Neural cell (in vitro differentiated cells): ENCODE measurements around the gene PHACTR3. TPM values are rescaled to one million over a fixed set of nuclear protein-coding genes. Genes with fewer than 3 reads are reported as not detected.

ENCODE experiments used
- H2AFZ ChIP-seq: fragments of 200-600, 300-800 bp; sonication (generic), shearing (Covaris generic); 2 replicates; pipeline ENCODE4 v1.6.0; 2014; ENCODE audit warnings: low read depth, mild to moderate bottlenecking, antibody characterized with exemption, low read length, moderate library complexity
- H3F3A ChIP-seq: fragments of 200-600 bp; shearing (Covaris generic); 2 replicates; pipeline ENCODE4 v1.6.1; 2016; ENCODE audit warnings: mild to moderate bottlenecking, moderate library complexity, mixed read lengths, antibody characterized with exemption, low read length; ENCODE audit not compliant: insufficient read depth, poor library complexity, severe bottlenecking
- H3K27ac ChIP-seq: fragments of 200-600, 300-800 bp; sonication (generic), shearing (Covaris generic); 2 replicates; pipeline ENCODE4 v1.5.1; 2014; ENCODE audit warnings: mild to moderate bottlenecking, low read length, moderate library complexity
- H3K27me3 ChIP-seq: fragments of 300-800, 200-600 bp; sonication (generic), shearing (Covaris generic); 2 replicates; pipeline ENCODE4 v1.6.0; 2014; ENCODE audit warnings: mild to moderate bottlenecking, low read depth, low read length, moderate library complexity; ENCODE audit not compliant: insufficient read depth
- H3K36me3 ChIP-seq: fragments of 300-800, 200-600 bp; sonication (generic), shearing (Covaris generic); 2 replicates; pipeline ENCODE4 v1.5.1; 2014; ENCODE audit warnings: mild to moderate bottlenecking, antibody characterized with exemption, low read length, moderate library complexity; ENCODE audit not compliant: insufficient read depth
- H3K4me2 ChIP-seq: fragments of 300-800, 200-600 bp; sonication (generic), shearing (Covaris generic); 2 replicates; pipeline ENCODE4 v1.6.0; 2014; ENCODE audit warnings: mild to moderate bottlenecking, low read length
- H3K4me3 ChIP-seq: fragments of 300-800, 200-600 bp; sonication (generic), shearing (Covaris generic); 2 replicates; pipeline ENCODE4 v1.5.1; 2014; ENCODE audit warnings: mild to moderate bottlenecking, low read length, moderate library complexity
- H3K79me2 ChIP-seq: fragments of 200-600 bp; shearing (Covaris generic); replicated peaks from 2 replicates; pipeline ENCODE4 v1.6.0; 2014; ENCODE audit warnings: mild to moderate bottlenecking, low read length, moderate library complexity; ENCODE audit not compliant: insufficient read depth
- H3K9ac ChIP-seq: fragments of 300-800, 200-600 bp; sonication (generic), shearing (Covaris generic); 2 replicates; pipeline ENCODE4 v1.6.1; 2016; ENCODE audit warnings: mild to moderate bottlenecking, low read length, mixed read lengths
- H3K9me2 ChIP-seq: fragments of 200-600 bp; shearing (Covaris generic); 2 replicates; pipeline ENCODE4 v1.6.1; 2016; ENCODE audit warnings: mild to moderate bottlenecking, low read length, mixed read lengths; ENCODE audit not compliant: insufficient read depth
- H3K9me3 ChIP-seq: fragments of 200-600, 300-800 bp; sonication (generic), shearing (Covaris generic); 2 replicates; pipeline ENCODE4 v1.6.1; 2016; ENCODE audit warnings: mild to moderate bottlenecking, mixed run types, low read length, moderate library complexity, mixed read lengths
- H4K20me1 ChIP-seq: fragments of 200-600 bp; shearing (Covaris generic); 2 replicates; pipeline ENCODE4 v1.6.1; 2016; ENCODE audit warnings: mild to moderate bottlenecking, mixed run types; ENCODE audit not compliant: insufficient read depth
- EP300 ChIP-seq: fragments of 450-650 bp; conservative IDR thresholded peaks from 2 replicates; pipeline ENCODE4 v1.6.1; 2014; ENCODE audit warnings: antibody characterized with exemption, mild to moderate bottlenecking, moderate library complexity; ENCODE audit not compliant: poor library complexity, severe bottlenecking
- EZH2 ChIP-seq: fragments of 200-600, 300-800 bp; shearing (Covaris generic), sonication (generic); IDR thresholded peaks from 2 replicates; pipeline ENCODE4 v1.6.1; 2014; ENCODE audit warnings: antibody characterized with exemption, low read length, borderline replicate concordance, mild to moderate bottlenecking; ENCODE audit not compliant: insufficient read depth, poor library complexity, severe bottlenecking
- MXI1 ChIP-seq: fragments of 450-650 bp; conservative IDR thresholded peaks from 2 replicates; pipeline ENCODE4 v1.6.1; 2014; ENCODE audit warnings: antibody characterized with exemption, mild to moderate bottlenecking; ENCODE audit not compliant: poor library complexity, severe bottlenecking
- POLR2AphosphoS5 ChIP-seq: IDR thresholded peaks from 2 replicates; pipeline ENCODE4 v1.6.1; 2012
- RAD21 ChIP-seq: fragments of 450-650 bp; conservative IDR thresholded peaks from 2 replicates; pipeline ENCODE4 v1.6.1; 2014; ENCODE audit warnings: antibody characterized with exemption, mild to moderate bottlenecking, moderate library complexity
- SMC3 ChIP-seq: fragments of 450-650 bp; conservative IDR thresholded peaks from 2 replicates; pipeline ENCODE4 v1.6.1; 2014; ENCODE audit warnings: antibody characterized with exemption, mild to moderate bottlenecking, moderate library complexity; ENCODE audit not compliant: poor library complexity
- TAF1 ChIP-seq: IDR thresholded peaks from 2 replicates; pipeline ENCODE4 v1.6.1; 2012; ENCODE audit warnings: low read depth
- polyA plus RNA-seq: library from polyadenylated mRNA; depleted of rRNA; stranded (reverse); fragments of >200 nt; gene quantifications from 2 replicates; pipeline ENCODE4 v1.2.3, GENCODE V29; 2014
- TF ChIP-seq, protein P1 (sequence below): IDR thresholded peaks from 2 replicates; pipeline ENCODE4 v1.6.1; 2012; ENCODE audit warnings: borderline replicate concordance
- TF ChIP-seq, protein P2 (sequence below): fragments of 450-650 bp; IDR thresholded peaks from 2 replicates; pipeline ENCODE4 v1.5.1; 2014; ENCODE audit warnings: antibody characterized with exemption, mild to moderate bottlenecking, moderate library complexity; ENCODE audit not compliant: poor library complexity, severe bottlenecking

Gene PHACTR3
- polyA plus RNA-seq, 1 donor from 2014 or later, result 1.3 TPM

DNA sequence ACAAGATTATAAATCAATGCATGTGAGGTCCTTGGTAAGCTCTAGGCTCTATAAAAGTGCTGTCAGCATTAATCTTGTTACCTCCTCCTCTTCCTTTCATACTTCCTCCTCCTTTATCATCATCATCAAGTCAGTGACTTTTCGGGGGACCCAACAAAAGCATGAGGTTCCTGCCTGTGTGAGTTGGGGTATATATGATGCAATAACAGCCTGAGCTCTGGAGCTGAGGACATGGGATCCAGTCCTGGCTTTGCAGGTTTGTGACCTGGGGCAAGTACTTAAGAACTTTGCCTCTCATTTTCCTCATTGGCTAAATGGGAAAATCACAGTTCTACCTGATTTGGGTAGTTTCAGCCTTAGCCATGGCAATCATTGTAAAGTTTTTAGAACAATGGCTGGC lies 7.1 kb upstream of the PHACTR3 start:
- H4K20me1 ChIP-seq, result no peaks in the 10 kb centered on the region
- TF ChIP-seq, protein P1, sequence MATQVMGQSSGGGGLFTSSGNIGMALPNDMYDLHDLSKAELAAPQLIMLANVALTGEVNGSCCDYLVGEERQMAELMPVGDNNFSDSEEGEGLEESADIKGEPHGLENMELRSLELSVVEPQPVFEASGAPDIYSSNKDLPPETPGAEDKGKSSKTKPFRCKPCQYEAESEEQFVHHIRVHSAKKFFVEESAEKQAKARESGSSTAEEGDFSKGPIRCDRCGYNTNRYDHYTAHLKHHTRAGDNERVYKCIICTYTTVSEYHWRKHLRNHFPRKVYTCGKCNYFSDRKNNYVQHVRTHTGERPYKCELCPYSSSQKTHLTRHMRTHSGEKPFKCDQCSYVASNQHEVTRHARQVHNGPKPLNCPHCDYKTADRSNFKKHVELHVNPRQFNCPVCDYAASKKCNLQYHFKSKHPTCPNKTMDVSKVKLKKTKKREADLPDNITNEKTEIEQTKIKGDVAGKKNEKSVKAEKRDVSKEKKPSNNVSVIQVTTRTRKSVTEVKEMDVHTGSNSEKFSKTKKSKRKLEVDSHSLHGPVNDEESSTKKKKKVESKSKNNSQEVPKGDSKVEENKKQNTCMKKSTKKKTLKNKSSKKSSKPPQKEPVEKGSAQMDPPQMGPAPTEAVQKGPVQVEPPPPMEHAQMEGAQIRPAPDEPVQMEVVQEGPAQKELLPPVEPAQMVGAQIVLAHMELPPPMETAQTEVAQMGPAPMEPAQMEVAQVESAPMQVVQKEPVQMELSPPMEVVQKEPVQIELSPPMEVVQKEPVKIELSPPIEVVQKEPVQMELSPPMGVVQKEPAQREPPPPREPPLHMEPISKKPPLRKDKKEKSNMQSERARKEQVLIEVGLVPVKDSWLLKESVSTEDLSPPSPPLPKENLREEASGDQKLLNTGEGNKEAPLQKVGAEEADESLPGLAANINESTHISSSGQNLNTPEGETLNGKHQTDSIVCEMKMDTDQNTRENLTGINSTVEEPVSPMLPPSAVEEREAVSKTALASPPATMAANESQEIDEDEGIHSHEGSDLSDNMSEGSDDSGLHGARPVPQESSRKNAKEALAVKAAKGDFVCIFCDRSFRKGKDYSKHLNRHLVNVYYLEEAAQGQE, result no peak
- TF ChIP-seq RAD21 (no peak), POLR2AphosphoS5 (no peak), SMC3 (no peak), TAF1 (no peak), EP300 (no peak), EZH2 (no peak), MXI1 (no peak)
- TF ChIP-seq, protein P2, sequence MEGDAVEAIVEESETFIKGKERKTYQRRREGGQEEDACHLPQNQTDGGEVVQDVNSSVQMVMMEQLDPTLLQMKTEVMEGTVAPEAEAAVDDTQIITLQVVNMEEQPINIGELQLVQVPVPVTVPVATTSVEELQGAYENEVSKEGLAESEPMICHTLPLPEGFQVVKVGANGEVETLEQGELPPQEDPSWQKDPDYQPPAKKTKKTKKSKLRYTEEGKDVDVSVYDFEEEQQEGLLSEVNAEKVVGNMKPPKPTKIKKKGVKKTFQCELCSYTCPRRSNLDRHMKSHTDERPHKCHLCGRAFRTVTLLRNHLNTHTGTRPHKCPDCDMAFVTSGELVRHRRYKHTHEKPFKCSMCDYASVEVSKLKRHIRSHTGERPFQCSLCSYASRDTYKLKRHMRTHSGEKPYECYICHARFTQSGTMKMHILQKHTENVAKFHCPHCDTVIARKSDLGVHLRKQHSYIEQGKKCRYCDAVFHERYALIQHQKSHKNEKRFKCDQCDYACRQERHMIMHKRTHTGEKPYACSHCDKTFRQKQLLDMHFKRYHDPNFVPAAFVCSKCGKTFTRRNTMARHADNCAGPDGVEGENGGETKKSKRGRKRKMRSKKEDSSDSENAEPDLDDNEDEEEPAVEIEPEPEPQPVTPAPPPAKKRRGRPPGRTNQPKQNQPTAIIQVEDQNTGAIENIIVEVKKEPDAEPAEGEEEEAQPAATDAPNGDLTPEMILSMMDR, result no peak
- H3K27me3 ChIP-seq, result peaks cover 9% of the 10 kb centered on the region
- no peak overlapping the region for H3K27ac ChIP-seq
- no peak overlapping the region for H2AFZ ChIP-seq
- H3K79me2 ChIP-seq, result no peaks in the 10 kb centered on the region
- H3F3A ChIP-seq, result no peaks in the 10 kb centered on the region
- H3K4me2 ChIP-seq, result no peak overlapping the region
- no peaks in the 10 kb centered on the region for H3K9me2 ChIP-seq
- no peaks in the 10 kb centered on the region for H3K36me3 ChIP-seq
- H3K4me3 ChIP-seq, result no peak overlapping the region
- no peak overlapping the region for H3K9ac ChIP-seq
- no peaks in the 10 kb centered on the region for H3K9me3 ChIP-seq

DNA sequence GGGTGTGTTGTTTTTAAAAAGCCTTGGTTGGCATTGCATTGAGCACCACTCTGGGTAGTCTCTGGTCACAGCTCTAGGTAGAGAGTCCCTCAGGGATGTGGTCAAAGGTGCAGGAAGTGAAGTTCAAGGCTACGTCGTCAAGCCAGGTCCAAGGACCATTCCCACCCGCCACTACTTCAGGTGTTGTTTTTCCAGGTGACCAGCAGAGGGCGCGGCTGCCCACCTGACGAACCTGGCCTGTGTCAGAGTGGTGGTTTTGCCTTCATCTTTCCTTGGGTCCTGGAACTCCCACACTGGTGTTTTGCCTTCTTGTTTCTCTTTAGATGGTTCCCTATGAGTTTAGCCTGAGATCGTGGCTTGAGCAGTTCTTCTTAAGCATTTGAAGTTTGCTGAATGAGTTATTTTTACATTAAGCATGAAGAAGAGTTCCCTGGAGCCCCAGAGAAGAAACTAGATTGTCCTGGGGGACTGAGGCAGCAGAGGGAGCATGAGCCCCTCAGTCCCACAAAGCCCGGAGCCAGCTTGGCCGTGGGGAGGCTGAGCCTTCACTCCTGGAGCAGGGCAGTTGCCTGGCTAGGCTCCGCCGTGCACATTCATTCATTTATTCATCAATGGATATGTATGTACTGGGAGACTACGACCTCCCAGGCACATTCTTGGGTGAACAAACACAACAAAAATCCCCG lies 5.6 kb upstream of the PHACTR3 start:
- TF ChIP-seq, protein P2, result peak; percentile 75
- peak; percentile 75 for TF ChIP-seq RAD21
- TF ChIP-seq MXI1, result no peak
- peak; percentile 67 for TF ChIP-seq SMC3
- TF ChIP-seq EZH2, result no peak
- Histone ChIP-seq H3K27ac (no peak overlapping the region), H4K20me1 (no peaks in the 10 kb centered on the region), H3F3A (no peaks in the 10 kb centered on the region), H3K4me3 (no peak overlapping the region), H3K9me3 (no peaks in the 10 kb centered on the region), H3K79me2 (no peaks in the 10 kb centered on the region), H3K9ac (no peak overlapping the region), H3K9me2 (no peaks in the 10 kb centered on the region), H3K4me2 (no peak overlapping the region), H3K36me3 (no peaks in the 10 kb centered on the region), H3K27me3 (peaks cover under 1% of the 10 kb centered on the region), H2AFZ (no peak overlapping the region)
